ENCODE measurements around the gene STAT1. TPM values are rescaled to one million over a fixed set of nuclear protein-coding genes. Genes with fewer than 3 reads are reported as not detected.

The STAT1 gene
- total and polyA plus RNA-seq, 4 donors: 21.6 to 80.1 (median 74.1) TPM

DNA sequence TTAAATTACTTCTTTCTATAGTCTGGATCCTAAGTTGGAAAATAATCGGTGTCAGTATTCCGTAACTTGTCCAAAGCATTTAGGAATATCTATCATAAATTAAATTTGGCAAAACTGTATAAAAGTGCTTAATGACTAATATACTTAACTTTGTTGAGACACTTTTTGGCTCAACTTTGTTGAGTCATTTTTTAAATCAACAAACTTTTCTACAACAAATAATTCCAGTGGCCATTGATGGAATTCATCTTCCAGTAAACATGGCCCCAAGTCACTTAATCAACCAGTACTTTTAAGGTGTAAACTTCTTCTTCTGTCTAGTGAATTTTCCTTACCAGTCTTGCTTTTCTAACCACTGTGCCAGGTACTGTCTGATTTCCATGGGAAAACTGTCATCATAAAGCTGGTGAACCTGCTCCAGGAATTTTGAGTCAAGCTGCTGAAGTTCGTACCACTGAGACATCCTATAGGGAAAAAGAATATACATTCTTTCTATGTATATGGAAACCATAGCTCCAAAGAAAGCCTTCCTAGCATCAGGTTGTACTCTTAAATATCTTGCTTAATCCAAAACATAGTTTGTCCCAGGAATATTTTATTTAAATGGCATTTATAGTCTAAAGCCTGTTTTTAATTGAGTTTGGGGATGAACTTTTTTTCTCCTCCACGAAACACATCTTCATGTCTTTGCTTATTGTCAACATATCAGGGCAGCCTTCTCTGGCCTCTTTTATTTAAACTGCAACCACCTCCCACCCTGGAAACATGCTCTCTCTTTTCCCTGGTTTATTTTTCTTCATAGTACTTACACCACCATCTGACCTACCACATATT, 4.2 kb downstream of the STAT1 start:
- H3K4me3 ChIP-seq: no peak overlapping the region
- H3K4me1 ChIP-seq (ENCODE audit: control insufficient read depth in 5 of 5, insufficient read depth in 5 of 5, low read length in 5 of 5): peaks cover 6 to 25% (median 19%) of the 10 kb centered on the region in 5 donors
- DNase-seq: no peak
- peaks cover 16 to 27% (median 22%) of the 10 kb centered on the region in 4 donors for H3K36me3 ChIP-seq (ENCODE audit: control insufficient read depth in 4 of 4, insufficient read depth in 4 of 4, low read length in 4 of 4)
- H3K27ac ChIP-seq (ENCODE audit: low read depth in 1 of 2, low read length in 1 of 2): no peak overlapping the region
- H3K9me3 ChIP-seq (ENCODE audit: control insufficient read depth in 4 of 4, insufficient read depth in 3 of 4, low read length in 3 of 4): no peaks in the 10 kb centered on the region
- 95 to 96% methylated on average over 4 of the region's 4 CpGs for WGBS, 2 donors
- no peak for ATAC-seq (ENCODE audit: insufficient read depth, low FRiP score)
- no peak overlapping the region for H3K9ac ChIP-seq (ENCODE audit: insufficient read depth in 1 of 2, low read length in 2 of 2)
- no peaks in the 10 kb centered on the region for H3K27me3 ChIP-seq (ENCODE audit: control insufficient read depth in 3 of 3, insufficient read depth in 3 of 3, low read length in 2 of 3)
- no peak for TF ChIP-seq CTCF (IDR thresholded peaks at IDR 0.05; ENCODE audit: control extremely low read depth, extremely low read depth)

DNA sequence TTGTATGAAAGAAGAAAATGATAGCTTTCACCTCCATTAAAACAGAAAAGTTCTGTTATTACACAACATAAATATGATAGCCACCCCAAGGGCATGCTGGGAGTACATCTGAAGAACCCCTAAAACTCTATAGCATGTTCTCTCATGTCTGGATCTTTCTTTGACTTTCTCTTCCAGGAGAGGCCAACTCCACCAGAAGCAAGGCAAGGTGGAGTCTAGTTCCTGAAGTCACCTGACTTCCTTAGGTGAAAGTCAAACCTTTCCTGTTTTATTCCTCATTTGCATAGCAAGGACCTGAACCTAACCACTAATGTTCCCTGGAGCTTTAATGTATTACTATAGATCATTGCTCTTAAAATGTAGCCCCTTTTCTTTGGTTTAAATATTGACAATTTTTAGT, 5.7 kb downstream of the STAT1 start:
- Histone ChIP-seq H3K27me3 (ENCODE audit: control insufficient read depth in 3 of 3, insufficient read depth in 3 of 3, low read length in 2 of 3) (no peaks in the 10 kb centered on the region), H3K4me3 (no peak overlapping the region), H3K4me1 (ENCODE audit: control insufficient read depth in 5 of 5, insufficient read depth in 5 of 5, low read length in 5 of 5) (peaks cover 3 to 20% (median 16%) of the 10 kb centered on the region in 5 donors), H3K27ac (ENCODE audit: low read depth in 1 of 2, low read length in 1 of 2) (no peak overlapping the region), H3K36me3 (ENCODE audit: control insufficient read depth in 4 of 4, insufficient read depth in 4 of 4, low read length in 4 of 4) (peaks cover 27 to 38% (median 34%) of the 10 kb centered on the region in 4 donors), H3K9ac (ENCODE audit: insufficient read depth in 1 of 2, low read length in 2 of 2) (no peak overlapping the region), H3K9me3 (ENCODE audit: control insufficient read depth in 4 of 4, insufficient read depth in 3 of 4, low read length in 3 of 4) (peaks cover 0 to 4% (median 0%) of the 10 kb centered on the region in 4 donors)
- ATAC-seq (ENCODE audit: insufficient read depth, low FRiP score): no peak
- no peak for TF ChIP-seq CTCF (IDR thresholded peaks at IDR 0.05; ENCODE audit: control extremely low read depth, extremely low read depth)
- no peak for DNase-seq

DNA sequence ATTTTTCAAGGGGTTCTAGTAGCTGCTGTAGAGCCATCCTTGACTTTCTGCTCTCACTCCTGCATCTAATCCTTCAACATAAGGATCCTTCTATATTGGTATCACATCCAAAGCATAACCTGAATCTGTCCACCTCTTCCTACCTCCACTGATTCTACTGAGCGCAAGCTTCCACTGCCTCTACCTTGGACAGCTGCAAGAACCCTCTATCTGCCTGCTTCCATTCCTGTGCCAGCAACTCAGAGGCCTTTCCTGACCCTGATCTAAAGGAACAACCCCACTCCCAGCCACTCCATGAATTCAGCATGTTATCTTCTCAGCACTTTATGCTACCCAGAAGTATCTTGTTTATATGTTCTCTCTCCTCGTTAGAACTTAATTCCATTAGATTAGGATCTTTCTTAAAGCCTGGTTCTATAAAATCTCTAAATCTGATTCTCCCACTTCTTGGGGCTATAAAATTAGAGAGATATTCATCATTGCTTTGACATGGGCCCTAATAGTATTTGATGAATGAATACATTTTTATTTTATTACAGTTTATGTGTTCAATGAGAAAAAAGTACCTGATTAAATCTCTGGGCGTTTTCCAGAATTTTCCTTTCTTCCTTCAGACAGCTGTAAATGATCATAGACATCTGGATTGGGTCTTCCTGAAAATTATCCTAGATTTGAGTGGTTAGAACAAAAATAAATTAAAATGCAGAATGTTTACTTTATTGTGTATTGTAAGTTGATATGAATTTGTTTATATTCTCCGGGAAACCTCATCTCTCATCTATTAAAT, 6.8 kb downstream of the STAT1 start:
- Histone ChIP-seq H3K4me3 (no peak overlapping the region), H3K9me3 (ENCODE audit: control insufficient read depth in 4 of 4, insufficient read depth in 3 of 4, low read length in 3 of 4) (peaks cover 0 to 4% (median 0%) of the 10 kb centered on the region in 4 donors), H3K9ac (ENCODE audit: insufficient read depth in 1 of 2, low read length in 2 of 2) (no peak overlapping the region), H3K36me3 (ENCODE audit: control insufficient read depth in 4 of 4, insufficient read depth in 4 of 4, low read length in 4 of 4) (peaks cover 33 to 45% (median 39%) of the 10 kb centered on the region in 4 donors), H3K4me1 (ENCODE audit: control insufficient read depth in 5 of 5, insufficient read depth in 5 of 5, low read length in 5 of 5) (peaks cover 0 to 12% (median 11%) of the 10 kb centered on the region in 5 donors), H3K27ac (ENCODE audit: low read depth in 1 of 2, low read length in 1 of 2) (no peak overlapping the region), H3K27me3 (ENCODE audit: control insufficient read depth in 3 of 3, insufficient read depth in 3 of 3, low read length in 2 of 3) (no peaks in the 10 kb centered on the region)
- WGBS, 2 donors: 81 to 87% methylated on average over 4 of the region's 4 CpGs
- DNase-seq (no peak), ATAC-seq (ENCODE audit: insufficient read depth, low FRiP score) (no peak)
- no peak for TF ChIP-seq CTCF (IDR thresholded peaks at IDR 0.05; ENCODE audit: control extremely low read depth, extremely low read depth)

Measured in lung (tissue), 12 donors.